MG63 (cell line): Measurements from ENCODE around the gene CEP43. TPM values are rescaled to one million over a fixed set of nuclear protein-coding genes. Genes with fewer than 3 reads are reported as not detected.

ENCODE experiments used
- DNase-seq: peaks from one replicate; pipeline ENCODE4 v3.0.0-alpha.2; 2020
- H3K27me3 ChIP-seq: fragments of 250-450 bp; sonication (Bioruptor Pico); 2 replicates; pipeline ENCODE4 v1.5.1; 2020; ENCODE audit warnings: mild to moderate bottlenecking, moderate library complexity
- H3K36me3 ChIP-seq: fragments of 250-450 bp; sonication (Bioruptor Pico); 2 replicates; pipeline ENCODE4 v1.5.1; 2020; ENCODE audit warnings: mild to moderate bottlenecking, moderate library complexity
- H3K4me3 ChIP-seq: fragments of 250-450 bp; sonication (Bioruptor Pico); 2 replicates; pipeline ENCODE4 v1.5.1; 2020; ENCODE audit warnings: mild to moderate bottlenecking, moderate library complexity
- H3K9me3 ChIP-seq: fragments of 250-450 bp; sonication (Bioruptor Pico); 2 replicates; pipeline ENCODE4 v1.5.1; 2020; ENCODE audit warnings: mild to moderate bottlenecking, moderate library complexity
- total RNA-seq: library from RNA; depleted of rRNA; stranded (reverse); fragments of >200 nt; shearing (Covaris generic); gene quantifications from 2 replicates; pipeline ENCODE4 v1.2.3, GENCODE V29; 2014; ENCODE audit warnings: low replicate concordance; rRNA removed

The CEP43 gene
- total RNA-seq, 1 experiment from 2014 or later, result 33.0 TPM

DNA sequence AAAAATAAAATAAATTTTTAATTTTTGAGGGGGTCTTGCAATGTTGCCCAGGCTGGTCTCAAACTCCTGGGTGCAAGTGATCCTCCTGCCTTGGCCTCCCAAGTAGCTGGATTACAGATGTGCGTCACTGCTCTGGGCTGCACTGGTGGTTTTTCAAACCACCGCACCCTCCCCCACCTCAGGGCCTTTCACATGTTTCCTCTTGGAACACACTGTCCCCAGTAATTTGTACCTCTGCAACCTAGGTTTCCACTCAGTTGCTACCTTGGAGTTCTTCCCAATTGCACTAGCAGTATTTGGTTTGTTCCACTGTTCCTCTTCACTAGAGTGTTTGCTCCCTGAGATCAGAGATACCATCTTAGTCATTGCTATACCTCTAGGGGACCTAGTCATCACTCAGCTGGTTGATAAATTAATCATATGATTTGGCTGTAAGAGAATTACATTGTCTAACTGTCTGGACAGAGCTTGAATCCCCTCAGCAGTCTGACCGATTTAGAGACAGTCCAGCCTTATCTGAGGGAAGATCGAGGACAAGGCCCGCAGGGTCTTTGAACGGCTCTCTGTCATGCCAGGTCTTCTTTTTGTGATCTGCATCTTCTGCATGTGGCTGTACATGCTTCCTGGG is 32.0 kb downstream of the CEP43 start:
- Histone ChIP-seq H3K36me3 (peaks cover 59% of the 10 kb centered on the region), H3K9me3 (no peaks in the 10 kb centered on the region)
- DNase-seq, result no peak

DNA sequence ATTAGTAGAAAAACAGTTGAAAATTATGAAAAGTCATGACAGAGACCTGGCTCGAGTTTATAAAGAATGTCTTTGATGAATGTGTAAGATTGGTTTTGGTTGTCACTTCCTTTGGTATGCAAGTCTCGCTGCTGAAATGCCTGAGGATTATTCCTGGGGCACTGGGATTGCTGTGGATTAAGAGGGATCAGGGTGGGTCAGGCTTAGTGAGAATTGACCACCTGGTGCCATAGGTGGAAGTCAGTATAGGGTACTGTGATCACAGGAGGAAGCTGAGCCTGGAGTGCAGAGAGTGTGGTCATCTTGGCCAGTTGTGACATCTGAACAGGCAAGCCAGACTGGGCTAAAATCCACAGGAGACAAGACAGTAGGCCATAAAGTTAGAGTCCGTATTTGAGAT is 34.9 kb downstream of the CEP43 start:
- Histone ChIP-seq H3K36me3 (peaks cover 54% of the 10 kb centered on the region), H3K9me3 (no peaks in the 10 kb centered on the region), H3K4me3 (no peak overlapping the region), H3K27me3 (no peaks in the 10 kb centered on the region)
- no peak for DNase-seq

More for the DNA sequence above, 32.0 kb downstream of the CEP43 start:
- Histone ChIP-seq H3K4me3 (no peak overlapping the region), H3K27me3 (no peaks in the 10 kb centered on the region)

DNA sequence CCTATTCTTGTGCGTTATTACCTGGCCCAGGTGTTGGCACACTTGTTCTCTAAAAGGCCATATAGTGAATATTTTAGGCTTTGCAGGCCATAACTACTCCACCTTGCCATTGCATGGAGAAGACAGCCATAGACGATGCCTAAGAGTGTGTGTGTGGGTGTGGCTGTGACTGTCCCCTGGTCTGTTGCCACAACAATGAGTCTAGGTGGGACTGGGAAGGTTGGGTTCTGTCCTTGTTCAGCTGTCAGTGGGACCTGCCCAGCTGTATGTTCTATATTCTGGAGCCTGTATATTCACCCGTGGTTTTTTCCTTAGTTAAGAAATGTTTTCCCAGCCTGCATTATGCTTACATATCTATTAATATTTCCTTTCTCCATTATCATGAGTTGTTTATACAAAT is 38.6 kb downstream of the CEP43 start:
- Histone ChIP-seq H3K4me3 (no peak overlapping the region), H3K9me3 (no peaks in the 10 kb centered on the region), H3K36me3 (peaks cover 40% of the 10 kb centered on the region), H3K27me3 (no peaks in the 10 kb centered on the region)
- DNase-seq, result no peak

DNA sequence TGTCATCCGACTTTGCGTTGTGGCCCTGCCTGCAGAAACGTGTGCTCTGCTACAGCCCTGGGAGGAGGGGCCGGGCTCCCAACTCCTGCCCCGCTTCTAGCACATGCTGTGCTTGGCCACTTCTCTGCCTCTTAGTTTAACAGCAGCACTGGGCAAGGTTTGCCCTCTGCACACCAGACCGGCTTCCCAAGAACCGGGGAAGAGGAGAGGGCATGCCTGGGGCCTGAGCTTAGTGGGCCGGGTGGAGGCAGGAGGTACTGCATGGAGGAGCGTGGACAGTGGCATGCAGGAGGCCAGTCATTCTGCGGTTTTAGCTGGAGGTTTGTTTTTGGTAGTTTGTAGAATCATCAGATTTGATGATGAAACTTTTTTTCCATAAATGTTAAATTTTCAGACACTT is 45.5 kb downstream of the CEP43 start:
- DNase-seq, result no peak
- H3K4me3 ChIP-seq, result no peak overlapping the region

DNA sequence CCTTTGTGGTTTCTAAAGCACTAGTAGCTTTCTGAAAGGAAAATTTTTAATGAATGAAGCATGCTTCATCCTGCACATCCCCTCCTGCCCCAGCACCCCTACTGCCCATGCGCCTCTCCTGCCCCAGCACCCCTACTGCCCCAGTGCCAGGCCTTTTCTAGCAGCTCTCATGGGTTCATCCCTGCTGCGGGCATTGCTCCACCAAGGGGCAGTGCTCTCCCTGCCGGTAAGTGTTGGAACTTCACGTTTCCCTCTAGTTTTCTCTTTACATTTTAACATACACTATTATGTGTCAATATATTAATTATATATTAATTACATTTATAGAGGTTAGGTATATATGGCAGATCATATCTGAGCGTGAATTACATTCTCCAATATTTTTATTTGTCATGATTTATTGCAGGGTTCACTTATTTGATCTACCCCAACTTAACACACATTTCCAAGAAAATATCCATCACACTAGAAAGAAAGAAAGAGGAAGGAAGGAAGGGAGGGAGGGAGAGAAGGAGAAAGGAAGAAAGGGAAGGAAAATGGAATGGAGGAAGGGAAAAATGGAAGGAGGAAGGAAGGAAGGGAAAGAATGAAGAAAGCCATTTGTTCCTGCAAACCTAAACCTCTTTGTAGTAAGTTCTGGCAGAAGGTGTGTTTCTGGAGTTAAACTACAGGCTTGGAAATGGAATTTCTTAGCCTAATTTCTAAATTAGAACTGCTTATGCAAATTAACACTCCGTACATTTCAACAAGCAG is 46.8 kb downstream of the CEP43 start:
- Histone ChIP-seq H3K36me3 (no peaks in the 10 kb centered on the region), H3K9me3 (no peaks in the 10 kb centered on the region), H3K27me3 (no peaks in the 10 kb centered on the region), H3K4me3 (no peak overlapping the region)
- no peak for DNase-seq

More for the DNA sequence above, 45.5 kb downstream of the CEP43 start:
- no peaks in the 10 kb centered on the region for H3K27me3 ChIP-seq
- no peaks in the 10 kb centered on the region for H3K9me3 ChIP-seq
- peaks cover 1% of the 10 kb centered on the region; the same call in 1 of the 2 replicates for H3K36me3 ChIP-seq

DNA sequence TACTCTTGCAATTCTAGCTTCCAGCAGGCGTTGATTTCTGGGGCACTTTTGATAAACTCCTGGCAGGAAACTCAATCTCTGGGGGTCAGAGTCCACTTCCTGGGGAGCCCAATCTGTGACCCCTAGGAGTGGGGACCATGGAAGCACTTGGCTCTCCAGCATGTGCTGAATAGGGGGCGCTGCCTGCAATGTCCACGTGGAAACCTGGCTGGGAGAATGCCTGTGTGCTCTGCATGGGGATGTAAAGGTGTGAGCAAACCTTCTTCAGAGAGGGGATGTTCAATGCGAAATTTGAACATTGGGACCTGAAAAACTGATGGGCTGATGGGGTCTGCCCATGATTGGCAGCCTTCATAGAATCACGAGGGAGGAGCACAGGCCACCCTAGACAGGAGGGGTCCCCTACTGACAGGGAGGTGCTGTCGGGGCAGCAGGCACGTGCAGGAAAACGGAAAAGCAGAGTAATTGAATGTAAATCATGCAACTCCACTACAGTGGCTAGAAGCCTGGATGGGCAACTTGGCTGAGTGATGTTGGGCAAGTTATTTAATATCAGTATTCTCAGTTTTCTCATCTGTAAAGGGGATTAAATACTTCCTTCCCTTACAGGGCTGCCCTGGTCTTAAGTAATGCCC is 47.8 kb downstream of the CEP43 start:
- DNase-seq, result no peak
- H3K4me3 ChIP-seq, result no peak overlapping the region
- H3K36me3 ChIP-seq, result no peaks in the 10 kb centered on the region
- no peaks in the 10 kb centered on the region for H3K9me3 ChIP-seq
- H3K27me3 ChIP-seq, result no peaks in the 10 kb centered on the region

DNA sequence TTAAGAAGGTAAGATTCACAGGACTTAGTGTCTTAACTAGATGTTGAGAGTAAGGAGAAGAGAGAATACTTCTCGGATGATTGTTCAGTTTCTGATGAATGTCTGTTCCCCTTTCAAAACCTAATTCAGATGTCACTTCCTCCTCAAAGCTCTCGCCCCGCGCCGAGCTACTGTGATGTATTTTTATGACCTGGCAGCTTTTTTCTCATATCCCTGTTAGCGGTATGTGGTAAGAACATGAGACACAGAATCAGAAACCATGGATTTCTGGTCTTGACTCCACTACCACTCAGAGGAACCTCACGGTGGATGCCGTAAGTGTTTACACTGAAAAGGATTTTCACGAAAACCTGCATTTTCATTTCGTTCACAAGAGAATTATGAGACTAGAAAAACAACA is 48.4 kb downstream of the CEP43 start:
- H3K36me3 ChIP-seq, result no peaks in the 10 kb centered on the region
- DNase-seq, result no peak
- H3K4me3 ChIP-seq, result no peak overlapping the region
- no peaks in the 10 kb centered on the region for H3K9me3 ChIP-seq
- H3K27me3 ChIP-seq, result no peaks in the 10 kb centered on the region

Other genes starting within 250 kb of the CEP43 start
- 31.6 and 32.1 TPM in 2 replicates for gene RNASET2, start 42.8 kb upstream of the CEP43 start, total RNA-seq
- gene CCR6, start 123.7 kb downstream of the CEP43 start, total RNA-seq, result not detected in 2 replicates
- not detected in 2 replicates for gene GPR31, start 158.6 kb downstream of the CEP43 start, total RNA-seq